Measurements from ENCODE around the gene AFMID. TPM values are rescaled to one million over a fixed set of nuclear protein-coding genes. Genes with fewer than 3 reads are reported as not detected.

The AFMID gene
- total RNA-seq, 1 experiment from 2014 or later = 59.3 TPM

DNA sequence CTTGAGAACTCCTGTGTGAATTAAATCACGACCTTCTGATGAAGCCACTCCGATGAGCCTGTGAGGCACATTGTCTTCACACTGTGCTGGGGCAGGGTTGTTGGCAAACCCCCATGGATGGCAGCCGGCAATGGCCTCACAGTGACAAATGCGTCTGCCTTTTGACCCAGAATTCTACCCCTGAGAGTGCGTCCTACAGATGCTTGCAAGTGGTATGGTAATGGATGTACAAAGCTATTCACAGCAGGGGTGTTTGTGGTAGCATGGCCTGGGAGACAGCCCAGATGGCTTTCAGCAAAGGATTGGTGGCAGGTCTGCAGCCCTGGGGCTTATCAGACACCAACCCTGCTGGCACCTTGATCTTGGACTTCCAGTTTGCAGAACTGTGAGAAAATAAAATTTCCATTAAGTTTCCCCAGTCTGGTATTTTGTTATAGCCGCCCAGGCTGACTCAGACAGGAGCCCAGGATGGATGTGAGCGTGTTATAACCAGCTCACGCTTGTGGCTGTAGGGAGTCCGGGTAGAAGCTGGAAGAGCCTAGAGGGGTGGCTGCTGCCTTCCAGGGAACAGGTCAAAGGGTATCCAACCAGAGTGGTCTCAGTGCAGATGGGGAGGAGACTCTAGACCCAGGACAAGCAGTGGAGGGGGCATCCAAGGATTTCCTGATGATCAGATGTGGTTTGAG lies 10.1 kb downstream of the AFMID start:
- Histone ChIP-seq H3K4me1 (ENCODE audit: control insufficient read depth, insufficient read depth, low read length) (no peaks in the 10 kb centered on the region), H3K36me3 (ENCODE audit: control insufficient read depth, insufficient read depth, low read length) (no peaks in the 10 kb centered on the region), H3K4me3 (ENCODE audit: low read depth in 2 of 2, low read length in 2 of 2) (no peak overlapping the region), H3K9me3 (ENCODE audit: control insufficient read depth, insufficient read depth, low read depth, low read length) (no peaks in the 10 kb centered on the region), H3K27ac (ENCODE audit: low read length) (no peak overlapping the region), H3K27me3 (ENCODE audit: control insufficient read depth, insufficient read depth, low read length) (no peaks in the 10 kb centered on the region)
- POLR2A ChIA-PET = no interaction called here
- no TSS peak for BruUV-seq (replicated peaks)
- TF ChIP-seq POLR2AphosphoS5 (IDR thresholded peaks at IDR 0.05; ENCODE audit: low read depth, low read length) (no peak), SIN3A (IDR thresholded peaks at IDR 0.05; ENCODE audit: borderline replicate concordance, insufficient read depth, low read depth, low read length) (no peak), TCF7L2 (IDR thresholded peaks at IDR 0.05; ENCODE audit: low read depth, low read length) (no peak)
- TF ChIP-seq, protein P1, sequence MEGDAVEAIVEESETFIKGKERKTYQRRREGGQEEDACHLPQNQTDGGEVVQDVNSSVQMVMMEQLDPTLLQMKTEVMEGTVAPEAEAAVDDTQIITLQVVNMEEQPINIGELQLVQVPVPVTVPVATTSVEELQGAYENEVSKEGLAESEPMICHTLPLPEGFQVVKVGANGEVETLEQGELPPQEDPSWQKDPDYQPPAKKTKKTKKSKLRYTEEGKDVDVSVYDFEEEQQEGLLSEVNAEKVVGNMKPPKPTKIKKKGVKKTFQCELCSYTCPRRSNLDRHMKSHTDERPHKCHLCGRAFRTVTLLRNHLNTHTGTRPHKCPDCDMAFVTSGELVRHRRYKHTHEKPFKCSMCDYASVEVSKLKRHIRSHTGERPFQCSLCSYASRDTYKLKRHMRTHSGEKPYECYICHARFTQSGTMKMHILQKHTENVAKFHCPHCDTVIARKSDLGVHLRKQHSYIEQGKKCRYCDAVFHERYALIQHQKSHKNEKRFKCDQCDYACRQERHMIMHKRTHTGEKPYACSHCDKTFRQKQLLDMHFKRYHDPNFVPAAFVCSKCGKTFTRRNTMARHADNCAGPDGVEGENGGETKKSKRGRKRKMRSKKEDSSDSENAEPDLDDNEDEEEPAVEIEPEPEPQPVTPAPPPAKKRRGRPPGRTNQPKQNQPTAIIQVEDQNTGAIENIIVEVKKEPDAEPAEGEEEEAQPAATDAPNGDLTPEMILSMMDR (IDR thresholded peaks at IDR 0.05) = no peak
- TF ChIP-seq, protein P2, sequence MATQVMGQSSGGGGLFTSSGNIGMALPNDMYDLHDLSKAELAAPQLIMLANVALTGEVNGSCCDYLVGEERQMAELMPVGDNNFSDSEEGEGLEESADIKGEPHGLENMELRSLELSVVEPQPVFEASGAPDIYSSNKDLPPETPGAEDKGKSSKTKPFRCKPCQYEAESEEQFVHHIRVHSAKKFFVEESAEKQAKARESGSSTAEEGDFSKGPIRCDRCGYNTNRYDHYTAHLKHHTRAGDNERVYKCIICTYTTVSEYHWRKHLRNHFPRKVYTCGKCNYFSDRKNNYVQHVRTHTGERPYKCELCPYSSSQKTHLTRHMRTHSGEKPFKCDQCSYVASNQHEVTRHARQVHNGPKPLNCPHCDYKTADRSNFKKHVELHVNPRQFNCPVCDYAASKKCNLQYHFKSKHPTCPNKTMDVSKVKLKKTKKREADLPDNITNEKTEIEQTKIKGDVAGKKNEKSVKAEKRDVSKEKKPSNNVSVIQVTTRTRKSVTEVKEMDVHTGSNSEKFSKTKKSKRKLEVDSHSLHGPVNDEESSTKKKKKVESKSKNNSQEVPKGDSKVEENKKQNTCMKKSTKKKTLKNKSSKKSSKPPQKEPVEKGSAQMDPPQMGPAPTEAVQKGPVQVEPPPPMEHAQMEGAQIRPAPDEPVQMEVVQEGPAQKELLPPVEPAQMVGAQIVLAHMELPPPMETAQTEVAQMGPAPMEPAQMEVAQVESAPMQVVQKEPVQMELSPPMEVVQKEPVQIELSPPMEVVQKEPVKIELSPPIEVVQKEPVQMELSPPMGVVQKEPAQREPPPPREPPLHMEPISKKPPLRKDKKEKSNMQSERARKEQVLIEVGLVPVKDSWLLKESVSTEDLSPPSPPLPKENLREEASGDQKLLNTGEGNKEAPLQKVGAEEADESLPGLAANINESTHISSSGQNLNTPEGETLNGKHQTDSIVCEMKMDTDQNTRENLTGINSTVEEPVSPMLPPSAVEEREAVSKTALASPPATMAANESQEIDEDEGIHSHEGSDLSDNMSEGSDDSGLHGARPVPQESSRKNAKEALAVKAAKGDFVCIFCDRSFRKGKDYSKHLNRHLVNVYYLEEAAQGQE (IDR thresholded peaks at IDR 0.05; ENCODE audit: insufficient read depth in 1 of 2, low read depth in 2 of 2, low read length in 1 of 2) = no peak
- ATAC-seq (no peak; the same call in 1 of the 2 replicates), DNase-seq (ENCODE audit: low read depth, low spot score) (no peak)
- intact Hi-C loops (cut with micrococcal nuclease; ENCODE audit: unreplicated experiment) (no loop called here), in situ Hi-C loops (cut with HindIII; ENCODE audit: low pct_unique_long_range_greater_than_20kb, low sequenced_read_pairs) (no loop called here)
- CTCF ChIA-PET = no interaction called here

DNA sequence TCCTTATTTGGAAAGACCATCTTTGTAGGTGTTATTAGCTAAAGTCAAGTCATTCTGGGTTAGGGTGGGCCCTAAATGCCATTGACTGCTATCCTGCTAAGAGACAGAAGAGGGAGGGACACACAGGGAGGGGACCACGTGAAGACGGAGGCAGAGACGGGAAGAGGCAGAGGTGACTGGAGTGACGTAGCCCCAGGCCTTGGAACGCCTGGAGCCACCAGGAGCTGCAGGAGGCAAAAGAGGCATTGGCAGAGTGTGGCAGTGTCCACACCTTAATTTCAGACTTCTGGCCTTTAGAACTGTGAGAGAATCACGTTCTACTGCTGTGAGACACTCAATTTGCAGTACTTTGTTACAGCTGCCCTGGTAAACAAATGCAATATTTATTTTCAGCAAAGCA lies 13.3 kb downstream of the AFMID start:
- H3K4me1 ChIP-seq (ENCODE audit: control insufficient read depth, insufficient read depth, low read length) = no peaks in the 10 kb centered on the region
- no TSS peak for BruUV-seq (replicated peaks)
- no peak overlapping the region for H3K4me3 ChIP-seq (ENCODE audit: low read depth in 2 of 2, low read length in 2 of 2)
- no peak overlapping the region for H3K27ac ChIP-seq (ENCODE audit: low read length)
- H3K9me3 ChIP-seq (ENCODE audit: control insufficient read depth, insufficient read depth, low read depth, low read length) = no peaks in the 10 kb centered on the region
- in situ Hi-C loops (cut with HindIII; ENCODE audit: low pct_unique_long_range_greater_than_20kb, low sequenced_read_pairs) = no loop called here
- intact Hi-C loops (cut with micrococcal nuclease; ENCODE audit: unreplicated experiment) = no loop called here
- H3K36me3 ChIP-seq (ENCODE audit: control insufficient read depth, insufficient read depth, low read length) = no peaks in the 10 kb centered on the region
- no peaks in the 10 kb centered on the region for H3K27me3 ChIP-seq (ENCODE audit: control insufficient read depth, insufficient read depth, low read length)
- ATAC-seq (no peak), DNase-seq (ENCODE audit: low read depth, low spot score) (no peak)
- ChIA-PET POLR2A (no interaction called here), CTCF (no interaction called here)
- no peak for TF ChIP-seq TCF7L2 (IDR thresholded peaks at IDR 0.05; ENCODE audit: low read depth, low read length)
- TF ChIP-seq SIN3A (IDR thresholded peaks at IDR 0.05; ENCODE audit: borderline replicate concordance, insufficient read depth, low read depth, low read length) = no peak
- TF ChIP-seq, protein P2 (IDR thresholded peaks at IDR 0.05; ENCODE audit: insufficient read depth in 1 of 2, low read depth in 2 of 2, low read length in 1 of 2) = no peak
- TF ChIP-seq, protein P1 (IDR thresholded peaks at IDR 0.05) = no peak
- TF ChIP-seq POLR2AphosphoS5 (IDR thresholded peaks at IDR 0.05; ENCODE audit: low read depth, low read length) = no peak
